H1 (cell line): Measurements from ENCODE around the gene PMM1. TPM values are rescaled to one million over a fixed set of nuclear protein-coding genes. Genes with fewer than 3 reads are reported as not detected.
"Not testable (repeated sequence)": the region's sequence is repeated elsewhere in the genome, so short reads cannot be mapped to it uniquely, and the experiment has no call there.

ENCODE experiments used
- CTCF ChIA-PET: fragments of 300-600 bp; sonication (Branson Sonifier 250); formaldehyde crosslinking; loops from one replicate; lab custom pipeline; 2021; ENCODE audit not compliant: partially characterized antibody; lab: Charles Lee
- POLR2A ChIA-PET: fragments of 300-600 bp; sonication (Branson Sonifier 250); formaldehyde crosslinking; loops from one replicate; lab custom pipeline; 2021; ENCODE audit warnings: inconsistent platforms; ENCODE audit not compliant: partially characterized antibody; lab: Charles Lee
- DNase-seq, 2 experiments: peaks; one replicate each; pipeline versions ENCODE4 v3.0.0 to v3.0.0-alpha.2; 2010 to 2022; ENCODE audit warnings: low spot score in 2 of 2, low read depth in 1 of 2, mixed read lengths in 1 of 2
- FAIRE-seq: peaks from 2 replicates; lab custom pipeline; 2011; peaks lifted over from hg19 to GRCh38; lab: Jason Lieb, UNC
- H2AFZ ChIP-seq: 2 replicates; pipeline ENCODE4 v1.8.1; 2012; ENCODE audit warnings: low read length, inconsistent platforms
- H2AK5ac ChIP-seq: 2 replicates; pipeline ENCODE4 v1.6.1; 2013; ENCODE audit warnings: low read depth, low read length
- H2BK120ac ChIP-seq: replicated peaks from 2 replicates; pipeline ENCODE3; 2013; ENCODE audit warnings: low read depth, low read length, inconsistent platforms
- H2BK12ac ChIP-seq: 2 replicates; pipeline ENCODE4 v1.6.1; 2013; ENCODE audit warnings: low read depth, low read length
- H2BK15ac ChIP-seq: 2 replicates; pipeline ENCODE4 v1.6.1; 2013; ENCODE audit warnings: low read length
- H2BK20ac ChIP-seq: 2 replicates; pipeline ENCODE4 v1.6.1; 2013; ENCODE audit warnings: low read length
- H2BK5ac ChIP-seq: 2 replicates; pipeline ENCODE4 v1.6.1; 2013; ENCODE audit warnings: low read depth, low read length
- H3K14ac ChIP-seq: 2 replicates; pipeline ENCODE4 v1.6.1; 2013; ENCODE audit warnings: inconsistent platforms; ENCODE audit not compliant: insufficient read length
- H3K18ac ChIP-seq: 2 replicates; pipeline ENCODE4 v1.6.1; 2013; ENCODE audit warnings: low read length; ENCODE audit errors: extremely low read depth
- H3K23ac ChIP-seq: 2 replicates; pipeline ENCODE4 v1.6.1; 2013; ENCODE audit warnings: inconsistent platforms; ENCODE audit not compliant: insufficient read length
- H3K23me2 ChIP-seq: 2 replicates; pipeline ENCODE4 v1.6.1; 2013; ENCODE audit warnings: low read depth, low read length
- H3K27ac ChIP-seq: 2 replicates; pipeline ENCODE4 v1.6.1; 2011; ENCODE audit warnings: low read depth, low read length, inconsistent platforms
- H3K27me3 ChIP-seq, 4 experiments: replicated peaks in 1 of 4; 1 replicate in 1 of 4; 2 replicates in 3 of 4; pipeline versions ENCODE4 v1.6.1 to v1.8.1; 2011 to 2013; ENCODE audit warnings: low read length in 3 of 4, mild to moderate bottlenecking in 3 of 4, inconsistent platforms in 2 of 4, mixed read lengths in 2 of 4, moderate library complexity in 1 of 4; ENCODE audit not compliant: control insufficient read depth in 3 of 4, insufficient read depth in 3 of 4; ENCODE audit errors: extremely low read depth in 1 of 4
- H3K36me3 ChIP-seq, 4 experiments: 2 replicates each; pipeline versions ENCODE4 v1.6.1 to v1.8.1; 2011 to 2013; ENCODE audit warnings: mild to moderate bottlenecking in 4 of 4, low read length in 3 of 4, moderate library complexity in 2 of 4, control low read depth in 1 of 4, inconsistent platforms in 1 of 4; ENCODE audit not compliant: insufficient read depth in 4 of 4, control insufficient read depth in 2 of 4
- H3K4ac ChIP-seq: replicated peaks from 2 replicates; pipeline ENCODE3; 2013; ENCODE audit warnings: low read length, low read depth, mixed read lengths, inconsistent platforms; ENCODE audit not compliant: insufficient read length
- H3K4me1 ChIP-seq, 4 experiments: replicated peaks in 1 of 4; 1 replicate in 1 of 4; 2 replicates in 3 of 4; pipeline versions ENCODE4 v1.6.1 to v1.8.1; 2011 to 2013; ENCODE audit warnings: low read length in 3 of 4, inconsistent platforms in 2 of 4, mixed read lengths in 1 of 4; ENCODE audit not compliant: insufficient read depth in 4 of 4, control insufficient read depth in 3 of 4
- H3K4me2 ChIP-seq, 2 experiments: 2 replicates each; pipeline versions ENCODE4 v1.6.1 to v1.8.1; 2011 to 2013; ENCODE audit warnings: low read depth in 2 of 2, low read length in 2 of 2, control low read depth in 1 of 2, inconsistent platforms in 1 of 2, mild to moderate bottlenecking in 1 of 2; ENCODE audit not compliant: insufficient read depth in 1 of 2
- H3K4me3 ChIP-seq, 4 experiments: fragments of 200-600, 300-600 bp in 1 of 4; sonication (generic), shearing (Covaris generic), sonication (Bioruptor Twin) in 1 of 4; 2 replicates each; pipeline versions ENCODE4 v1.5.1 to v1.8.1; 2011 to 2016; ENCODE audit warnings: low read length in 4 of 4, low read depth in 3 of 4, control low read depth in 2 of 4, inconsistent platforms in 2 of 4, mild to moderate bottlenecking in 2 of 4, mixed read lengths in 1 of 4, moderate library complexity in 1 of 4; ENCODE audit not compliant: insufficient read depth in 2 of 4; ENCODE audit errors: extremely low read depth in 1 of 4
- H3K56ac ChIP-seq: replicated peaks from 2 replicates; pipeline ENCODE3; 2013; ENCODE audit warnings: low read depth, mild to moderate bottlenecking, mixed read lengths, low read length, inconsistent platforms; ENCODE audit not compliant: insufficient read length
- H3K79me1 ChIP-seq: 2 replicates; pipeline ENCODE4 v1.6.1; 2013; ENCODE audit warnings: low read depth, low read length, control low read depth
- H3K79me2 ChIP-seq, 2 experiments: 2 replicates each; pipeline versions ENCODE4 v1.6.1 to v1.8.1; 2012 to 2013; ENCODE audit warnings: low read length in 2 of 2, mild to moderate bottlenecking in 2 of 2, inconsistent platforms in 1 of 2; ENCODE audit not compliant: insufficient read depth in 2 of 2, control insufficient read depth in 1 of 2
- H3K9ac ChIP-seq, 4 experiments: replicated peaks in 1 of 4; 1 replicate in 1 of 4; 2 replicates in 3 of 4; pipeline versions ENCODE4 v1.6.1 to v1.8.1; 2011 to 2013; ENCODE audit warnings: low read depth in 3 of 4, low read length in 3 of 4, control low read depth in 2 of 4, mild to moderate bottlenecking in 2 of 4, moderate library complexity in 2 of 4, inconsistent platforms in 1 of 4; ENCODE audit errors: extremely low read depth in 1 of 4
- H3K9me3 ChIP-seq, 2 experiments: 2 replicates each; pipeline versions ENCODE4 v1.6.1 to v1.8.1; 2012 to 2013; ENCODE audit warnings: mild to moderate bottlenecking in 2 of 2, moderate library complexity in 2 of 2, control low read depth in 1 of 2, inconsistent platforms in 1 of 2, low read depth in 1 of 2, low read length in 1 of 2, mixed read lengths in 1 of 2; ENCODE audit not compliant: insufficient read depth in 2 of 2
- H4K20me1 ChIP-seq, 2 experiments: replicated peaks in 1 of 2; 2 replicates each; pipeline versions ENCODE3 to v1.8.1; 2011 to 2013; ENCODE audit warnings: inconsistent platforms in 2 of 2, low read length in 2 of 2, mild to moderate bottlenecking in 1 of 2; ENCODE audit not compliant: insufficient read depth in 2 of 2, control insufficient read depth in 1 of 2
- H4K5ac ChIP-seq: 2 replicates; pipeline ENCODE4 v1.6.1; 2013; ENCODE audit warnings: low read length, low read depth, mixed read lengths, inconsistent platforms; ENCODE audit not compliant: insufficient read length
- H4K8ac ChIP-seq: 2 replicates; pipeline ENCODE4 v1.8.0; 2013; ENCODE audit warnings: mild to moderate bottlenecking, moderate library complexity, low read length, inconsistent platforms; ENCODE audit not compliant: insufficient read depth; ENCODE audit errors: extremely low read depth
- H4K91ac ChIP-seq: replicated peaks from 2 replicates; pipeline ENCODE3; 2013; ENCODE audit warnings: low read length, mixed read lengths, inconsistent platforms; ENCODE audit not compliant: insufficient read length
- BACH1 ChIP-seq: IDR thresholded peaks from 2 replicates; pipeline ENCODE4 v1.6.1; 2012; ENCODE audit warnings: low read length, improper control_type of control experiment
- BCL11A ChIP-seq, 2 experiments: IDR thresholded peaks; one replicate each; pipeline ENCODE4 v1.6.1; 2011; ENCODE audit warnings: low read depth in 2 of 2, low read length in 2 of 2, mild to moderate bottlenecking in 2 of 2
- SIX5 ChIP-seq: IDR thresholded peaks from 2 replicates; pipeline ENCODE4 v1.6.1; 2011; ENCODE audit warnings: mild to moderate bottlenecking, low read depth, low read length
- TAF7 ChIP-seq: optimal IDR thresholded peaks from 2 replicates; pipeline ENCODE3; 2011; ENCODE audit warnings: low read depth, mild to moderate bottlenecking, inconsistent platforms, low read length, moderate library complexity, borderline replicate concordance
- WGBS, 2 experiments: shearing (Covaris generic) in 1 of 2; methylation state at CpG; one replicate each; pipeline versions ENCODE4 v1.1.6 to v1.1.7; 2013 to 2015; ENCODE audit warnings: low lambda C conversion rate in 2 of 2, mixed read lengths in 2 of 2, inconsistent platforms in 1 of 2, low coverage in 1 of 2, missing lambda C conversion rate in 1 of 2; ENCODE audit not compliant: insufficient replicate concordance in 2 of 2, insufficient coverage in 1 of 2, insufficient read length in 1 of 2; ENCODE audit errors: extremely low coverage in 1 of 2, missing lambda C conversion rate in 1 of 2; 5-methylcytosine and 5-hydroxymethylcytosine counted together
- polyA plus RNA-seq, 7 experiments: library from polyadenylated mRNA; depleted of rRNA in 3 of 7; stranded (reverse) in 5 of 7; unstranded in 2 of 7; fragments of >200 nt in 5 of 7; fragments of 200-250 nt in 2 of 7; gene quantifications; 1 replicate in 5 of 7; 2 replicates in 1 of 7; 4 replicates in 1 of 7; pipeline versions ENCODE4 v1.2.1 to v1.2.3, GENCODE V29; 2011 to 2013; ENCODE audit warnings: missing spikeins in 2 of 7, mixed read lengths in 2 of 7
- total RNA-seq: library from RNA; stranded (reverse); fragmentation: NEBNext Ultra II Directional; extraction: Animal tissue kit (Norgen Biotek cat#: 25700); gene quantifications from 2 replicates; pipeline ENCODE4 v1.2.1, GENCODE V29; 2021
- TF ChIP-seq, protein P1 (sequence below), 3 experiments: IDR thresholded peaks; 1 replicate in 2 of 3; 2 replicates in 1 of 3; pipeline versions ENCODE4 v1.5.1 to v1.6.1; 2011; ENCODE audit warnings: low read length in 3 of 3, mild to moderate bottlenecking in 3 of 3, inconsistent platforms in 2 of 3, low read depth in 1 of 3, moderate library complexity in 1 of 3; ENCODE audit not compliant: insufficient read depth in 1 of 3; ENCODE audit errors: control extremely low read depth in 1 of 3

PMM1 gene
- total and polyA plus RNA-seq, 2 of the 8 experiments (the other 6 are each of a cell fraction or from before 2014, with no cell fraction given) = 11.3 to 20.0 TPM

DNA sequence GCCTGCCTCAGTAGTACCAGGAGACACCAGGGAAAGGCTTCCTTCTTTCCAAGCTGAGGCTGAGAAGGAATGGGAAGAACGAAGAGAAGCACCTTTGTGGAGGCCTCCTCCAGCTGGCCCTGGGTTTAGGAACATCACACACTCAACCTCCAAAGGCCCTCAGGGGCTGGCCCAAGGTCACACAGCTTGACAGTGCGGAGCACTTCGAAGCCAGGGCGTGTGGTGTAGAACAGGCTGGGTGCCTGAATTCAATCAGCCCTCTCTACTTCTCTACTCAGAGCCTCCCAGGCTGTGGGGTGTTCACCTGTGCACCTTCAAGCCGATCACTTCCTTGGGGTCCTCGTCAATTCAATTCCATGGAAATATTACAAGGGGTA lies 29.6 kb downstream of the PMM1 start (continued):
- TF ChIP-seq, protein P1, sequence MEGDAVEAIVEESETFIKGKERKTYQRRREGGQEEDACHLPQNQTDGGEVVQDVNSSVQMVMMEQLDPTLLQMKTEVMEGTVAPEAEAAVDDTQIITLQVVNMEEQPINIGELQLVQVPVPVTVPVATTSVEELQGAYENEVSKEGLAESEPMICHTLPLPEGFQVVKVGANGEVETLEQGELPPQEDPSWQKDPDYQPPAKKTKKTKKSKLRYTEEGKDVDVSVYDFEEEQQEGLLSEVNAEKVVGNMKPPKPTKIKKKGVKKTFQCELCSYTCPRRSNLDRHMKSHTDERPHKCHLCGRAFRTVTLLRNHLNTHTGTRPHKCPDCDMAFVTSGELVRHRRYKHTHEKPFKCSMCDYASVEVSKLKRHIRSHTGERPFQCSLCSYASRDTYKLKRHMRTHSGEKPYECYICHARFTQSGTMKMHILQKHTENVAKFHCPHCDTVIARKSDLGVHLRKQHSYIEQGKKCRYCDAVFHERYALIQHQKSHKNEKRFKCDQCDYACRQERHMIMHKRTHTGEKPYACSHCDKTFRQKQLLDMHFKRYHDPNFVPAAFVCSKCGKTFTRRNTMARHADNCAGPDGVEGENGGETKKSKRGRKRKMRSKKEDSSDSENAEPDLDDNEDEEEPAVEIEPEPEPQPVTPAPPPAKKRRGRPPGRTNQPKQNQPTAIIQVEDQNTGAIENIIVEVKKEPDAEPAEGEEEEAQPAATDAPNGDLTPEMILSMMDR (IDR thresholded peaks at IDR 0.05; ENCODE audit: control extremely low read depth in 1 of 3, insufficient read depth in 1 of 3, low read depth in 1 of 3, low read length in 3 of 3) = no peak
- no peak for TF ChIP-seq BACH1
- no peak for TF ChIP-seq SIX5
- no peak for TF ChIP-seq BCL11A (IDR thresholded peaks at IDR 0.05; ENCODE audit: low read depth in 2 of 2, low read length in 2 of 2)
- no peak for TF ChIP-seq TAF7

GRCh38 chr22:41558241-41558630 lies 31.4 kb downstream of the PMM1 start:
- not testable (repeated sequence) for H3K4ac ChIP-seq, H2BK20ac ChIP-seq, H3K4me3 ChIP-seq, H3K9ac ChIP-seq, H2BK120ac ChIP-seq, H4K5ac ChIP-seq, H3K79me2 ChIP-seq, H2BK12ac ChIP-seq, H3K27ac ChIP-seq, H3K36me3 ChIP-seq, DNase-seq, H3K56ac ChIP-seq, H3K14ac ChIP-seq, H4K20me1 ChIP-seq, H2AFZ ChIP-seq, H3K79me1 ChIP-seq, H2BK15ac ChIP-seq, H3K23me2 ChIP-seq, H2BK5ac ChIP-seq, H3K4me2 ChIP-seq, H3K23ac ChIP-seq, H3K27me3 ChIP-seq, FAIRE-seq, H3K18ac ChIP-seq, H2AK5ac ChIP-seq, H4K91ac ChIP-seq, H3K9me3 ChIP-seq, H4K8ac ChIP-seq
- peaks cover 4 to 34% (median 23%) of the 10 kb centered on the region in 4 experiments for H3K4me1 ChIP-seq
- 92% methylated on average over 13 of the region's 13 CpGs; no CpG with 5 or more reads in 1 of the 2 experiments for WGBS, 2 experiments
- CTCF ChIA-PET = interaction anchor here (1.1 to 16.1 kb wide), 11 partner anchors 10 to 155 kb away, joined by 3 to 169 read pairs (median 5); partner anchors contain the start of gene POLR3H
- POLR2A ChIA-PET = interaction anchor here (0.6 to 2.3 kb wide), 5 partner anchors 12 to 135 kb away, joined by 3 to 7 read pairs (median 5); partner anchors contain the start of gene PMM1
